ENCODE results near the gene TBC1D5. TPM values are rescaled to one million over a fixed set of nuclear protein-coding genes. Genes with fewer than 3 reads are reported as not detected.
"Not testable (repeated sequence)": the region's sequence is repeated elsewhere in the genome, so short reads cannot be mapped to it uniquely, and the experiment has no call there.

The TBC1D5 gene
- total RNA-seq, 3 donors from 2014 or later = 33.1 to 56.1 (median 44.1) TPM

DNA sequence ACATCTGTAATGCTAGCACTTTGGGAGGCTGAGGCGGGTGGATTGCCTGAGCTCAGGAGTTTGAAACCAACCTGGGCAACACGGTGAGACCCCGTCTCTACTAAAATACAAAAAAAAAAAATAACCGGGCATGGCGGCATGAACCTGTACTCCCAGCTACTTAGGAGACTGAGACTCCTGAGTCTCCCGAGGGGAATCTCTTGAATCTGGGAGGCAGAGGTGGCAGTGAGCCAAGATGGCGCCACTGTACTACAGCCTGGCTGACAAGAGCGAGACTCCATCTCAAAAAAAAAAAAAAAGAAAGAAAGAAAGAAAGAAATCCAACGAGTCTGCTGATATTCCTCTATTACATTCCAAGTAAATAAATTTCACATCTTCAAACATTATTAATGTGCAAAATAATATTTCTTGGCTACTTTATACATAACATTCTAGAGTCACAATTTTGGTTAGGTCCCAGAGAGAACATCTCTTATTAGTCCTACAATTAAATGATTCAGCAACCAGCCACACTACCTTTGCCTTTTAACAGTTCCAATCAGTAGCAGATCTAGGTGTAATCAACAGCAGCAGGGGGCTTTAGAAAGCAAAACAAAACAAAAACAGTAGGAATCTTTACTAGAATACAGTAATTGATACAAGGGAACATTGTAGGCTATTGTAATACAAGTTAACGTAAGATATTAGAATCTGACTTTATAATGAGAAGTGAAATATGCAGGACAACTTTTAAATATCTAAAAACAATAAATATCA lies 195.8 kb downstream of the TBC1D5 start:
- Histone ChIP-seq H3K4me3 (no peak overlapping the region), H3K9me3 (no peaks in the 10 kb centered on the region), H3K4me1 (ENCODE audit: low read depth) (no peaks in the 10 kb centered on the region), H3K36me3 (ENCODE audit: low read depth) (no peaks in the 10 kb centered on the region)
- ATAC-seq = no peak
- intact Hi-C loops (cut with DNase I, micrococcal nuclease) = no loop called here
- no peak for DNase-seq
- TF ChIP-seq, protein P1, sequence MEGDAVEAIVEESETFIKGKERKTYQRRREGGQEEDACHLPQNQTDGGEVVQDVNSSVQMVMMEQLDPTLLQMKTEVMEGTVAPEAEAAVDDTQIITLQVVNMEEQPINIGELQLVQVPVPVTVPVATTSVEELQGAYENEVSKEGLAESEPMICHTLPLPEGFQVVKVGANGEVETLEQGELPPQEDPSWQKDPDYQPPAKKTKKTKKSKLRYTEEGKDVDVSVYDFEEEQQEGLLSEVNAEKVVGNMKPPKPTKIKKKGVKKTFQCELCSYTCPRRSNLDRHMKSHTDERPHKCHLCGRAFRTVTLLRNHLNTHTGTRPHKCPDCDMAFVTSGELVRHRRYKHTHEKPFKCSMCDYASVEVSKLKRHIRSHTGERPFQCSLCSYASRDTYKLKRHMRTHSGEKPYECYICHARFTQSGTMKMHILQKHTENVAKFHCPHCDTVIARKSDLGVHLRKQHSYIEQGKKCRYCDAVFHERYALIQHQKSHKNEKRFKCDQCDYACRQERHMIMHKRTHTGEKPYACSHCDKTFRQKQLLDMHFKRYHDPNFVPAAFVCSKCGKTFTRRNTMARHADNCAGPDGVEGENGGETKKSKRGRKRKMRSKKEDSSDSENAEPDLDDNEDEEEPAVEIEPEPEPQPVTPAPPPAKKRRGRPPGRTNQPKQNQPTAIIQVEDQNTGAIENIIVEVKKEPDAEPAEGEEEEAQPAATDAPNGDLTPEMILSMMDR (IDR thresholded peaks at IDR 0.05) = no peak

DNA sequence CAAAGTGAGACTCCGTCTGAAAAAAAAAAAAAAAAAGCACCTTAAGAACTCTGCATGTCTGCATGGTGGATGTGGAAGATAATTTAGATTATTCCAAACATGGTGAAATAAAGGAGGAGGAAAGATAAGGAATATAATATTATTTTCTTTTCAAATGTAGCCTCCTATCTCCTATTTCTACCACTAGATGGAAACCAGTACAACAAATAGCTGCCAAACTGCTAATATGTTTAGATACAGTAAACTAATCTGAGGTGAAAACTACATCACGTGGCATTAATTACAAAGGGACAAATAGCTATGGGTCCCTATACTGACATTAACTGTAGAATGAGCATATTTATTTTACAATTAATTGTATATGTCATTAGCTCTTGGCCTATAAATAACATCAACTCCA lies 197.8 kb downstream of the TBC1D5 start:
- H3K4me1 ChIP-seq (ENCODE audit: low read depth) = no peaks in the 10 kb centered on the region
- no peak for DNase-seq
- no peaks in the 10 kb centered on the region for H3K9me3 ChIP-seq
- no peak for ATAC-seq
- H3K4me3 ChIP-seq = no peak overlapping the region
- no peaks in the 10 kb centered on the region for H3K36me3 ChIP-seq (ENCODE audit: low read depth)
- TF ChIP-seq, protein P1 (IDR thresholded peaks at IDR 0.05) = no peak
- intact Hi-C loops (cut with DNase I, micrococcal nuclease) = no loop called here

DNA sequence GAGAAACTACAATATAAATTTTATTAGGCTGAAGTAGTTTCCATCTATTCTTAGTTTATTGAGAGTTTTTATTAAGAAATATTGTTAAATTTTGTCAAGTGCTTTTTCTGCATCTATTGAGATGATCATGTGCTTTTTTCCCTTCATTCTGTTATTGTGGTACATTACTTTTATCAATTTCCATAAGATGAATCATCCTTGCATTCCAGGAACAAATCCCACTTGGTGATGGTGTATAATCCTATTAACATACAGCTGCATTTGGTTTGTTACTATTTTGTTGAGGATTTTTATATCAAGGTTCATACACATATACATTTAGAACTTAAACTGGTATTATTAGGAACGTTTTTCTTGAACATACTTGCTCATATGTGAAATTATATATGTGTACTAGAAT lies 199.8 kb downstream of the TBC1D5 start:
- intact Hi-C loops (cut with DNase I, micrococcal nuclease) = no loop called here
- no peaks in the 10 kb centered on the region for H3K36me3 ChIP-seq (ENCODE audit: low read depth)

DNA sequence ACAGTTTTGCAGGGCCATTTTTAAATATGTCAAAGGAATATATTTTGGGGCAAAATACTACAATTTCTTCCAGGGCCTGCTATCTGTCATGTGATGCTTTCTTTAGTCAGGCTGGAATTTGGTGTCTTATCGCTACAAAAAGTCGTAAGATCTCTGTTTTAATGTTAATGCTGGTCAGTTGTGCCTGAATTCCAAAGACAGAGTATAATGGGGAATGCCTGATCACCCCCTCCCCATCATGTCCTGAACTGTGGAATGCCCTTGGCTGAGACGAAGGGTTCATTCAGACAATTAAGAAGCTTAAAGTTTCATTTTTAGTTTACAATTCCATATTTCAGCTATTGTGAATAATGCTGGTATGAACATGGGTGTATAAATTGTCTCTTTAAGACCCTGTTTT lies 203.0 kb downstream of the TBC1D5 start:
- intact Hi-C loops (cut with DNase I, micrococcal nuclease) = no loop called here
- H3K9me3 ChIP-seq = no peaks in the 10 kb centered on the region
- no peak for DNase-seq
- H3K36me3 ChIP-seq (ENCODE audit: low read depth) = no peaks in the 10 kb centered on the region
- no peaks in the 10 kb centered on the region for H3K4me1 ChIP-seq (ENCODE audit: low read depth)
- TF ChIP-seq, protein P1 (IDR thresholded peaks at IDR 0.05) = no peak
- no peak for ATAC-seq
- H3K4me3 ChIP-seq = no peak overlapping the region

More for the DNA sequence above, 199.8 kb downstream of the TBC1D5 start:
- Histone ChIP-seq H3K4me3 (no peak overlapping the region), H3K4me1 (ENCODE audit: low read depth) (no peaks in the 10 kb centered on the region), H3K9me3 (no peaks in the 10 kb centered on the region)
- TF ChIP-seq, protein P1 (IDR thresholded peaks at IDR 0.05) = no peak
- DNase-seq (no peak), ATAC-seq (no peak)

DNA sequence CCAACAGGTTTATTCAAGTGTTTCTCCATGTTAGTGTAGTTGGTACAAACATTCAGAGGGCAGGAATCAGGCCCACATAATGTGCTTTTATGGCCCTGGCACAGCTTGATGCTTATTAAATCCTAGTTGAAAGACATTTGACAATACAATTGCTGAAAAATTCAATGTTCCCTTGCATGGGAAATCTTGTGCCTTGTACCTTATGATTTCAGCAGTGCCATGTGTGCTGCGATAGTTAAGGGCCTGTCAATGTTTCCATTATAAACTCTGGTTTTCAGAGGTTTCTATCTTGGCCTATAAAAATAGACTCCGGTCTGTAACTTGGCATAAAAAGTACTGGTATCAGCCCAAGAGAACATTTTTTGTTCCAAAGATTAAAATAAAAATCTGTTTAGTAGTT lies 207.2 kb downstream of the TBC1D5 start:
- intact Hi-C loops (cut with DNase I, micrococcal nuclease) = no loop called here
- no peak overlapping the region for H3K4me3 ChIP-seq
- DNase-seq = no peak
- H3K36me3 ChIP-seq (ENCODE audit: low read depth) = no peaks in the 10 kb centered on the region
- H3K9me3 ChIP-seq = no peaks in the 10 kb centered on the region
- TF ChIP-seq, protein P1 (IDR thresholded peaks at IDR 0.05) = no peak
- ATAC-seq = no peak
- no peaks in the 10 kb centered on the region for H3K4me1 ChIP-seq (ENCODE audit: low read depth)

DNA sequence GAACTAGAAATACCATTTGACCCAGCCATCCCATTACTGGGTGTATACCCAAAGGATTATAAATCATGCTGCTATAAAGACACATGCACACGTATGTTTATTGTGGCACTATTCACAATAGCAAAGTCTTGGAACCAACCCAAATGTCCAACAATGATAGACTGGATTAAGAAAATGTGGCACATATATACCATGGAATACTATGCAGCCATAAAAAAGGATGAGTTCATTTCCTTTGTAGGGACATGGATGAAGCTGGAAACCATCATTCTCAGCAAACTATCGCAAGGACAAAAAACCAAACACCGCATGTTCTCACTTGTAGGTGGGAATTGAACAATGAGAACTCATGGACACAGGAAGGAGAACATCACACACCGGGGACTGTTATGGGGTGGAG lies 210.0 kb downstream of the TBC1D5 start:
- H3K9me3 ChIP-seq; H3K4me1 ChIP-seq (ENCODE audit: low read depth); H3K4me3 ChIP-seq; intact Hi-C loops (cut with DNase I, micrococcal nuclease); ATAC-seq; DNase-seq; H3K36me3 ChIP-seq (ENCODE audit: low read depth): not testable (repeated sequence)

All from mucosa of descending colon (tissue), 3 donors.